Liver (tissue), 9 donors: ENCODE data around the gene INSR. TPM values are rescaled to one million over a fixed set of nuclear protein-coding genes. Genes with fewer than 3 reads are reported as not detected.

Experiments used
- DNase-seq: peaks from one replicate; pipeline ENCODE4 v3.0.0-alpha.2; 2017; ENCODE audit warnings: low spot score
- H3K27ac ChIP-seq, 2 donors: one replicate each; pipeline ENCODE4 v1.7.0; 2013; ENCODE audit warnings: inconsistent platforms in 2 of 2, low read length in 2 of 2, control low read depth in 1 of 2, low read depth in 1 of 2, mild to moderate bottlenecking in 1 of 2
- H3K27me3 ChIP-seq, 4 donors: one replicate each; pipeline versions ENCODE4 v1.6.1 to v1.7.0; 2013; ENCODE audit warnings: low read length in 3 of 4, inconsistent platforms in 1 of 4, mild to moderate bottlenecking in 1 of 4, moderate library complexity in 1 of 4; ENCODE audit not compliant: control insufficient read depth in 4 of 4, insufficient read depth in 4 of 4
- H3K36me3 ChIP-seq, 4 donors: one replicate each; pipeline versions ENCODE4 v1.6.1 to v1.7.0; 2013; ENCODE audit warnings: low read length in 3 of 4, mild to moderate bottlenecking in 3 of 4, low read depth in 1 of 4, moderate library complexity in 1 of 4; ENCODE audit not compliant: control insufficient read depth in 4 of 4, insufficient read depth in 3 of 4
- H3K4me1 ChIP-seq, 4 donors: one replicate each; pipeline versions ENCODE4 v1.6.1 to v1.7.0; 2013; ENCODE audit warnings: low read length in 3 of 4, mild to moderate bottlenecking in 3 of 4, moderate library complexity in 1 of 4; ENCODE audit not compliant: control insufficient read depth in 4 of 4, insufficient read depth in 4 of 4
- H3K4me3 ChIP-seq, 3 donors: one replicate each; pipeline versions ENCODE4 v1.6.1 to v1.7.0; 2013; ENCODE audit warnings: low read length in 3 of 3, control low read depth in 1 of 3, low read depth in 1 of 3, mild to moderate bottlenecking in 1 of 3
- H3K9ac ChIP-seq, 2 donors: one replicate each; pipeline ENCODE4 v1.7.0; 2013; ENCODE audit warnings: low read length in 2 of 2, mild to moderate bottlenecking in 2 of 2, moderate library complexity in 2 of 2, control low read depth in 1 of 2, low read depth in 1 of 2
- H3K9me3 ChIP-seq, 4 donors: one replicate each; pipeline versions ENCODE4 v1.6.1 to v1.7.0; 2013; ENCODE audit warnings: low read length in 3 of 4; ENCODE audit not compliant: control insufficient read depth in 4 of 4
- ATF3 ChIP-seq: IDR thresholded peaks from 2 replicates; pipeline ENCODE4 v1.6.1; 2016; ENCODE audit warnings: antibody characterized with exemption
- CTCF ChIP-seq: fragments of 150-350 bp; IDR thresholded peaks from 2 replicates; pipeline ENCODE4 v1.5.1; 2017; ENCODE audit warnings: improper control_type of control experiment, low read depth, low read length; ENCODE audit not compliant: missing input control
- EGR1 ChIP-seq, 2 donors: IDR thresholded peaks; 2 replicates each; pipeline ENCODE4 v1.6.1; 2016 to 2018; ENCODE audit warnings: antibody characterized with exemption in 2 of 2, low read depth in 2 of 2
- FOXA1 ChIP-seq: IDR thresholded peaks from 2 replicates; pipeline ENCODE4 v1.6.1; 2016; ENCODE audit warnings: antibody characterized with exemption
- FOXA2 ChIP-seq: IDR thresholded peaks from 2 replicates; pipeline ENCODE4 v1.6.1; 2016; ENCODE audit warnings: antibody characterized with exemption
- HNF4A ChIP-seq, 2 donors: conservative IDR thresholded peaks; 2 replicates each; pipeline ENCODE4 v1.6.1; 2016; ENCODE audit warnings: antibody characterized with exemption in 2 of 2, mild to moderate bottlenecking in 2 of 2
- HNF4G ChIP-seq: IDR thresholded peaks from 2 replicates; pipeline ENCODE4 v1.6.1; 2016; ENCODE audit warnings: antibody characterized with exemption
- JUND ChIP-seq, 2 donors: IDR thresholded peaks; 2 replicates each; pipeline ENCODE4 v1.6.1; 2016; ENCODE audit warnings: antibody characterized with exemption in 2 of 2
- MAX ChIP-seq: IDR thresholded peaks from 2 replicates; pipeline ENCODE4 v1.6.1; 2016; ENCODE audit warnings: antibody characterized with exemption
- NR2F2 ChIP-seq: IDR thresholded peaks from 2 replicates; pipeline ENCODE4 v1.6.1; 2016; ENCODE audit warnings: antibody characterized with exemption
- RAD21 ChIP-seq, 2 donors: IDR thresholded peaks; 2 replicates each; pipeline ENCODE4 v1.6.1; 2016; ENCODE audit warnings: antibody characterized with exemption in 2 of 2, mild to moderate bottlenecking in 2 of 2
- RXRA ChIP-seq, 2 donors: IDR thresholded peaks; 2 replicates each; pipeline ENCODE4 v1.6.1; 2017 to 2018; ENCODE audit warnings: antibody characterized with exemption in 2 of 2, mild to moderate bottlenecking in 1 of 2
- TAF1 ChIP-seq: conservative IDR thresholded peaks from 2 replicates; pipeline ENCODE4 v1.6.1; 2016; ENCODE audit warnings: antibody characterized with exemption, mild to moderate bottlenecking
- YY1 ChIP-seq: IDR thresholded peaks from 2 replicates; pipeline ENCODE4 v1.6.1; 2016; ENCODE audit warnings: antibody characterized with exemption, mild to moderate bottlenecking
- ZBTB33 ChIP-seq: IDR thresholded peaks from 2 replicates; pipeline ENCODE4 v1.6.1; 2016; ENCODE audit warnings: antibody characterized with exemption
- WGBS: extraction: QIAGEN DNeasy Blood & Tissue Kit; methylation state at CpG from one replicate; pipeline ENCODE4 v1.1.7; 2013; 5-methylcytosine and 5-hydroxymethylcytosine counted together
- polyA plus RNA-seq, 2 donors: library from polyadenylated mRNA; stranded (reverse) in 1 of 2; unstranded in 1 of 2; fragments of 200-250 nt in 1 of 2; fragments of >200 nt in 1 of 2; fragmentation: Nextera tagmentation in 1 of 2; extraction: Ambion mirVana in 1 of 2; gene quantifications; one replicate each; pipeline versions ENCODE4 v1.2.1 to v1.2.3, GENCODE V29; 2013 to 2015
- total RNA-seq, 2 donors: library from RNA; depleted of rRNA; stranded (reverse); fragments of >200 nt; gene quantifications; one replicate each; pipeline ENCODE4 v1.2.3, GENCODE V29; 2014
- donor health status: healthy.
- donor health status: healthy.
- donor health status: healthy.
- donor health status: healthy.
- donor health status: healthy.

INSR gene
- total and polyA plus RNA-seq, 4 donors = 16.5 to 97.5 (median 50.8) TPM

- no peaks in the 10 kb centered on the region for H3K9me3 ChIP-seq
- 93% methylated on average over 5 of the region's 5 CpGs for WGBS
- no peaks in the 10 kb centered on the region for H3K27me3 ChIP-seq
- H3K9ac ChIP-seq = no peak overlapping the region
- no peak overlapping the region for H3K27ac ChIP-seq
- TF ChIP-seq FOXA1 (no peak), RXRA (IDR thresholded peaks at IDR 0.05) (no peak), NR2F2 (no peak), FOXA2 (no peak), HNF4A (conservative IDR thresholded peaks at IDR 0.05) (no peak), MAX (no peak), EGR1 (IDR thresholded peaks at IDR 0.05; ENCODE audit: low read depth in 2 of 2) (no peak), CTCF (no peak), TAF1 (no peak), RAD21 (IDR thresholded peaks at IDR 0.05) (no peak)
- no peak overlapping the region for H3K4me3 ChIP-seq
- peaks cover 0 to 27% (median 17%) of the 10 kb centered on the region in 4 donors for H3K4me1 ChIP-seq
- H3K36me3 ChIP-seq = no peaks in the 10 kb centered on the region
- DNase-seq = no peak
Measured at GRCh38 chr19:7195046-7195445, 99.2 kb downstream of the INSR start.

- H3K36me3 ChIP-seq = no peaks in the 10 kb centered on the region
- H3K9ac ChIP-seq = no peak overlapping the region
- H3K27ac ChIP-seq = no peak overlapping the region
- 83% methylated on average over 9 of the region's 9 CpGs for WGBS
- no peaks in the 10 kb centered on the region for H3K9me3 ChIP-seq
- TF ChIP-seq HNF4A (conservative IDR thresholded peaks at IDR 0.05) = no peak
- TF ChIP-seq NR2F2 = no peak
- TF ChIP-seq ZBTB33 = no peak
- TF ChIP-seq TAF1 = no peak
- TF ChIP-seq FOXA2 = no peak
- no peak for TF ChIP-seq RXRA (IDR thresholded peaks at IDR 0.05)
- TF ChIP-seq MAX = no peak
- peaks cover 0 to 22% (median 13%) of the 10 kb centered on the region in 4 donors for H3K4me1 ChIP-seq
- H3K27me3 ChIP-seq = no peaks in the 10 kb centered on the region
- H3K4me3 ChIP-seq = no peak overlapping the region
- no peak for DNase-seq
Measured at GRCh38 chr19:7194566-7194965, 99.6 kb downstream of the INSR start.

- DNase-seq = no peak
- H3K4me1 ChIP-seq = peaks cover 0 to 6% (median 3%) of the 10 kb centered on the region in 4 donors
- H3K27me3 ChIP-seq = no peaks in the 10 kb centered on the region
- TF ChIP-seq FOXA1 = no peak
- no peak for TF ChIP-seq JUND (IDR thresholded peaks at IDR 0.05)
- TF ChIP-seq YY1 = no peak
- TF ChIP-seq MAX = no peak
- no peak for TF ChIP-seq ZBTB33
- TF ChIP-seq HNF4G = no peak
- TF ChIP-seq FOXA2 = no peak
- no peak for TF ChIP-seq CTCF
- no peak for TF ChIP-seq RAD21 (IDR thresholded peaks at IDR 0.05)
- TF ChIP-seq TAF1 = no peak
- no peak for TF ChIP-seq ATF3
- TF ChIP-seq RXRA (IDR thresholded peaks at IDR 0.05) = no peak
- H3K4me3 ChIP-seq = no peak overlapping the region
- 77% methylated on average over 7 of the region's 7 CpGs for WGBS
- no peaks in the 10 kb centered on the region for H3K9me3 ChIP-seq
- no peak overlapping the region for H3K27ac ChIP-seq
- no peaks in the 10 kb centered on the region for H3K36me3 ChIP-seq
- H3K9ac ChIP-seq = no peak overlapping the region
Measured at GRCh38 chr19:7191946-7192691, 102.1 kb downstream of the INSR start.
